ENCODE data around the gene C16orf96. TPM values are rescaled to one million over a fixed set of nuclear protein-coding genes. Genes with fewer than 3 reads are reported as not detected.

C16orf96 gene
- total and polyA plus RNA-seq, 4 donors, result 0.06 to 0.25 (median 0.08) TPM

- TF ChIP-seq YY1 (IDR thresholded peaks at IDR 0.05), result no peak
- TF ChIP-seq JUND (IDR thresholded peaks at IDR 0.05), result no peak
- TF ChIP-seq HNF4G (IDR thresholded peaks at IDR 0.05), result no peak
- TF ChIP-seq NR2F2 (IDR thresholded peaks at IDR 0.05), result no peak
- no peak for TF ChIP-seq ATF3 (IDR thresholded peaks at IDR 0.05)
- TF ChIP-seq MAX (IDR thresholded peaks at IDR 0.05), result no peak
Observed at GRCh38 chr16:4511441-4512082, 44.6 kb upstream of the C16orf96 start (continued).

GRCh38 chr16:4512473-4512872 is 43.7 kb upstream of the C16orf96 start:
- Histone ChIP-seq H3K9ac (ENCODE audit: low read depth in 1 of 2, low read length in 2 of 2) (no peak overlapping the region), H3K27me3 (ENCODE audit: control insufficient read depth in 4 of 4, insufficient read depth in 4 of 4, low read length in 3 of 4) (no peaks in the 10 kb centered on the region), H3K4me1 (ENCODE audit: control insufficient read depth in 4 of 4, insufficient read depth in 4 of 4, low read length in 3 of 4) (peaks cover 0 to 14% (median 5%) of the 10 kb centered on the region in 4 donors), H3K27ac (ENCODE audit: low read depth in 1 of 2, low read length in 2 of 2) (no peak overlapping the region), H3K36me3 (ENCODE audit: control insufficient read depth in 4 of 4, insufficient read depth in 3 of 4, low read depth in 1 of 4, low read length in 3 of 4) (peaks cover 21 to 46% (median 25%) of the 10 kb centered on the region in 4 donors), H3K4me3 (ENCODE audit: low read depth in 1 of 3, low read length in 3 of 3) (no peak overlapping the region), H3K9me3 (ENCODE audit: control insufficient read depth in 4 of 4, low read length in 3 of 4) (no peaks in the 10 kb centered on the region)
- no peak for DNase-seq (ENCODE audit: low spot score)
- TF ChIP-seq REST (IDR thresholded peaks at IDR 0.05), result no peak
- no peak for TF ChIP-seq YY1 (IDR thresholded peaks at IDR 0.05)
- no peak for TF ChIP-seq TAF1 (conservative IDR thresholded peaks at IDR 0.05)
- no peak for TF ChIP-seq FOXA1 (IDR thresholded peaks at IDR 0.05)
- TF ChIP-seq EGR1 (IDR thresholded peaks at IDR 0.05; ENCODE audit: low read depth in 2 of 2), result no peak
- no peak for TF ChIP-seq GABPA (IDR thresholded peaks at IDR 0.05 in 1 of 2, conservative IDR thresholded peaks at IDR 0.05 in 1 of 2)
- 97% methylated on average over 10 of the region's 10 CpGs for WGBS

GRCh38 chr16:4513086-4513860 is 42.9 kb upstream of the C16orf96 start:
- Histone ChIP-seq H3K9me3 (ENCODE audit: control insufficient read depth in 4 of 4, low read length in 3 of 4) (no peaks in the 10 kb centered on the region), H3K9ac (ENCODE audit: low read depth in 1 of 2, low read length in 2 of 2) (no peak overlapping the region), H3K4me3 (ENCODE audit: low read depth in 1 of 3, low read length in 3 of 3) (no peak overlapping the region), H3K27me3 (ENCODE audit: control insufficient read depth in 4 of 4, insufficient read depth in 4 of 4, low read length in 3 of 4) (no peaks in the 10 kb centered on the region), H3K27ac (ENCODE audit: low read depth in 1 of 2, low read length in 2 of 2) (no peak overlapping the region), H3K36me3 (ENCODE audit: control insufficient read depth in 4 of 4, insufficient read depth in 3 of 4, low read depth in 1 of 4, low read length in 3 of 4) (peaks cover 18 to 39% (median 21%) of the 10 kb centered on the region in 4 donors), H3K4me1 (ENCODE audit: control insufficient read depth in 4 of 4, insufficient read depth in 4 of 4, low read length in 3 of 4) (peaks cover 0 to 14% (median 5%) of the 10 kb centered on the region in 4 donors)
- peak; percentile 65 for DNase-seq (ENCODE audit: low spot score)
- WGBS, result 94% methylated on average over 19 of the region's 19 CpGs
- TF ChIP-seq GABPA (IDR thresholded peaks at IDR 0.05 in 1 of 2, conservative IDR thresholded peaks at IDR 0.05 in 1 of 2) (no peak), FOXA1 (IDR thresholded peaks at IDR 0.05) (no peak), MAX (IDR thresholded peaks at IDR 0.05) (no peak), YY1 (IDR thresholded peaks at IDR 0.05) (no peak), HNF4G (IDR thresholded peaks at IDR 0.05) (no peak), JUND (IDR thresholded peaks at IDR 0.05) (no peak), HNF4A (conservative IDR thresholded peaks at IDR 0.05) (no peak), ATF3 (IDR thresholded peaks at IDR 0.05) (no peak)

Measured in liver (tissue), 9 donors.